A549 (cell line): ENCODE data around the gene PSMC3. TPM values are rescaled to one million over a fixed set of nuclear protein-coding genes. Genes with fewer than 3 reads are reported as not detected.

Experiments
- ATAC-seq, 2 experiments: fragments of 200-7000 bp in 1 of 2; fragments of >200 bp in 1 of 2; cut with Nextera tagmentation in 1 of 2; cut with Tn5 transposase in 1 of 2; 3 replicates each; pipeline versions ENCODE4 v1.8.0 to v1.9.1; 2018 to 2020; ENCODE audit warnings: mild to moderate bottlenecking in 1 of 2, moderate library complexity in 1 of 2
- CTCF ChIA-PET: fragments of 300-600 bp; sonication (Branson Sonifier 250); formaldehyde crosslinking; extraction: SDS; loops from one replicate; lab custom pipeline; 2021; ENCODE audit warnings: antibody characterized with exemption, inconsistent platforms; lab: Yijun Ruan, JAX
- POLR2A ChIA-PET: fragments of 350-600 bp; formaldehyde crosslinking; extraction: SDS; loops from one replicate; lab custom pipeline; 2021; ENCODE audit warnings: antibody characterized with exemption, inconsistent platforms; lab: Yijun Ruan, JAX
- DNase-seq, 2 experiments: peaks; one replicate each; pipeline versions ENCODE4 v3.0.0 to v3.0.0-alpha.2; 2011 to 2016; ENCODE audit warnings: low read depth in 1 of 2, low spot score in 1 of 2
- FAIRE-seq: peaks from 2 replicates; lab custom pipeline; 2011; peaks lifted over from hg19 to GRCh38; lab: Jason Lieb, UNC
- H3K27ac ChIP-seq, 2 experiments: fragments of >200 bp; sonication (Bioruptor Twin); formaldehyde crosslinking; 3 replicates each; pipeline ENCODE4 v1.5.1; 2016 to 2017
- H3K4me1 ChIP-seq: fragments of >200 bp; sonication (Bioruptor Twin); formaldehyde crosslinking; 3 replicates; pipeline ENCODE4 v1.6.1; 2016
- H3K4me2 ChIP-seq: fragments of >200 bp; sonication (Bioruptor Twin); formaldehyde crosslinking; 3 replicates; pipeline ENCODE4 v1.6.1; 2016
- H3K4me3 ChIP-seq: fragments of >200 bp; sonication (Bioruptor Twin); formaldehyde crosslinking; 3 replicates; pipeline ENCODE4 v1.5.1; 2016
- H3K9me3 ChIP-seq: fragments of >200 bp; sonication (Bioruptor Twin); formaldehyde crosslinking; 3 replicates; pipeline ENCODE4 v1.6.1; 2016
- CBX2 ChIP-seq: fragments of 200-600 bp; sonication (generic); IDR thresholded peaks from 2 replicates; pipeline ENCODE4 v1.6.1; 2016; ENCODE audit warnings: low read depth, mild to moderate bottlenecking, borderline replicate concordance
- CBX8 ChIP-seq: fragments of 200-600 bp; sonication (generic); IDR thresholded peaks from 2 replicates; pipeline ENCODE4 v1.6.1; 2016
- CEBPB ChIP-seq, 2 experiments: fragments of >200 bp in 1 of 2; sonication (Bioruptor Twin) in 1 of 2; formaldehyde crosslinking in 1 of 2; IDR thresholded peaks; 2 replicates each; pipeline ENCODE4 v1.6.1; 2012 to 2016
- CHD2 ChIP-seq: fragments of 150-350 bp; IDR thresholded peaks from 2 replicates; pipeline ENCODE4 v1.6.1; 2014; ENCODE audit warnings: low read length; ENCODE audit not compliant: partially characterized antibody
- CHD4 ChIP-seq: fragments of 200-600 bp; sonication (generic); IDR thresholded peaks from 2 replicates; pipeline ENCODE4 v1.6.1; 2016; ENCODE audit warnings: antibody characterized with exemption, mild to moderate bottlenecking, borderline replicate concordance
- EHF ChIP-seq: fragments of 250-450 bp; sonication (Bioruptor Pico); IDR thresholded peaks from 2 replicates; pipeline ENCODE4 v1.5.0; 2020; ENCODE audit warnings: mild to moderate bottlenecking
- EP300 ChIP-seq, 2 experiments: fragments of >200 bp; sonication (Bioruptor Twin); formaldehyde crosslinking; IDR thresholded peaks; 2 replicates in 1 of 2; 3 replicates in 1 of 2; pipeline ENCODE4 v1.6.1; 2016 to 2017
- ESRRA ChIP-seq: fragments of 150-350 bp; IDR thresholded peaks from 2 replicates; pipeline ENCODE4 v1.6.1; 2014; ENCODE audit warnings: mild to moderate bottlenecking, low read length, borderline replicate concordance
- FOXS1 ChIP-seq: fragments of 250-450 bp; sonication (Bioruptor Pico); IDR thresholded peaks from 2 replicates; pipeline ENCODE4 v1.5.0; 2020; ENCODE audit warnings: mild to moderate bottlenecking, moderate library complexity
- HDAC2 ChIP-seq: fragments of 200-600 bp; sonication (generic); IDR thresholded peaks from 2 replicates; pipeline ENCODE4 v1.6.1; 2016
- HEYL ChIP-seq: fragments of 250-450 bp; sonication (Bioruptor Pico); IDR thresholded peaks from 2 replicates; pipeline ENCODE4 v1.8.0; 2021; ENCODE audit warnings: mild to moderate bottlenecking, moderate library complexity
- HOXB13 ChIP-seq: fragments of 250-450 bp; sonication (Bioruptor Pico); IDR thresholded peaks from 2 replicates; pipeline ENCODE4 v1.5.0; 2020; ENCODE audit warnings: low read depth, mild to moderate bottlenecking, moderate library complexity
- JUN ChIP-seq, 2 experiments: fragments of >200 bp; sonication (Bioruptor Twin); formaldehyde crosslinking; IDR thresholded peaks; 2 replicates in 1 of 2; 3 replicates in 1 of 2; pipeline ENCODE4 v1.6.1; 2016 to 2017
- KDM1A ChIP-seq: fragments of 200-600 bp; sonication (generic); IDR thresholded peaks from 2 replicates; pipeline ENCODE4 v1.6.1; 2016; ENCODE audit warnings: low read depth, mild to moderate bottlenecking
- NPAS2 ChIP-seq: fragments of 250-450 bp; sonication (Bioruptor Pico); IDR thresholded peaks from 2 replicates; pipeline ENCODE4 v1.8.0; 2022; ENCODE audit warnings: mild to moderate bottlenecking, moderate library complexity, borderline replicate concordance
- NR3C1 ChIP-seq: fragments of >200 bp; sonication (Bioruptor Twin); formaldehyde crosslinking; IDR thresholded peaks from 3 replicates; pipeline ENCODE4 v1.6.1; 2017
- PHF8 ChIP-seq: fragments of 200-600 bp; sonication (generic); IDR thresholded peaks from 2 replicates; pipeline ENCODE4 v1.6.1; 2016; ENCODE audit warnings: low read depth, mild to moderate bottlenecking, antibody characterized with exemption, moderate library complexity, borderline replicate concordance
- POLR2A ChIP-seq: IDR thresholded peaks from 2 replicates; pipeline ENCODE4 v1.6.1; 2012; ENCODE audit warnings: mild to moderate bottlenecking, low read length
- POLR2AphosphoS2 ChIP-seq: conservative IDR thresholded peaks from 2 replicates; pipeline ENCODE4 v1.6.1; 2012; ENCODE audit warnings: low read length, improper control_type of control experiment, inconsistent platforms
- RAD21 ChIP-seq, 2 experiments: fragments of >200 bp in 1 of 2; sonication (Bioruptor Twin) in 1 of 2; formaldehyde crosslinking in 1 of 2; IDR thresholded peaks in 1 of 2; conservative IDR thresholded peaks in 1 of 2; 2 replicates in 1 of 2; 3 replicates in 1 of 2; pipeline ENCODE4 v1.6.1; 2012 to 2018; ENCODE audit warnings: inconsistent platforms in 1 of 2
- RARB ChIP-seq: fragments of 250-450 bp; sonication (Bioruptor Pico); IDR thresholded peaks from 2 replicates; pipeline ENCODE4 v1.8.0; 2021; ENCODE audit warnings: mild to moderate bottlenecking, moderate library complexity
- RCOR1 ChIP-seq: fragments of 150-350 bp; IDR thresholded peaks from 2 replicates; pipeline ENCODE4 v1.6.1; 2014; ENCODE audit warnings: antibody characterized with exemption, low read length, low read depth
- RFX5 ChIP-seq: fragments of 450-650 bp; IDR thresholded peaks from 2 replicates; pipeline ENCODE4 v1.7.1; 2014; ENCODE audit warnings: antibody characterized with exemption, mild to moderate bottlenecking, moderate library complexity
- RNF2 ChIP-seq: fragments of 200-600 bp; sonication (generic); IDR thresholded peaks from 2 replicates; pipeline ENCODE4 v1.6.1; 2016; ENCODE audit warnings: low read depth, mild to moderate bottlenecking, antibody characterized with exemption, moderate library complexity, borderline replicate concordance
- ZC3H11A ChIP-seq: fragments of 450-650 bp; IDR thresholded peaks from 2 replicates; pipeline ENCODE4 v1.6.1; 2014; ENCODE audit warnings: antibody characterized with exemption, mild to moderate bottlenecking
- ZFP36 ChIP-seq: fragments of 450-650 bp; IDR thresholded peaks from 2 replicates; pipeline ENCODE4 v1.6.1; 2014; ENCODE audit warnings: borderline replicate concordance; ENCODE audit not compliant: partially characterized antibody
- ZNF302 ChIP-seq: fragments of 250-450 bp; sonication (Bioruptor Pico); IDR thresholded peaks from 2 replicates; pipeline ENCODE4 v1.9.0; 2021; ENCODE audit warnings: inconsistent platforms, mild to moderate bottlenecking, moderate library complexity
- WGBS: methylation state at CpG from one replicate; pipeline ENCODE4 v1.1.6; 2017; ENCODE audit errors: missing lambda C conversion rate; 5-methylcytosine and 5-hydroxymethylcytosine counted together
- polyA plus RNA-seq, 4 experiments: library from polyadenylated mRNA; depleted of rRNA in 3 of 4; stranded (reverse); fragments of >200 nt; fragmentation: RNase III in 1 of 4; extraction: RNeasy Plus Mini Kit Qiagen cat#74134 plus additional on column Dnase treatment in 1 of 4; gene quantifications; 2 replicates in 3 of 4; 3 replicates in 1 of 4; pipeline ENCODE4 v1.2.3, GENCODE V29; 2011 to 2017
- TF ChIP-seq, protein P1 (sequence below): IDR thresholded peaks from 2 replicates; pipeline ENCODE4 v1.6.1; 2012
- TF ChIP-seq, protein P2 (sequence below): fragments of >200 bp; sonication (Bioruptor Twin); formaldehyde crosslinking; IDR thresholded peaks from 3 replicates; pipeline ENCODE4 v1.5.1; 2016
- TF ChIP-seq, protein P3 (sequence below): fragments of 450-650 bp; IDR thresholded peaks from 2 replicates; pipeline ENCODE4 v1.6.1; 2014; ENCODE audit warnings: antibody characterized with exemption

The PSMC3 gene
- polyA plus RNA-seq, 2 of the 4 experiments (the other 2 are of a cell fraction) = 283 to 383 TPM

DNA sequence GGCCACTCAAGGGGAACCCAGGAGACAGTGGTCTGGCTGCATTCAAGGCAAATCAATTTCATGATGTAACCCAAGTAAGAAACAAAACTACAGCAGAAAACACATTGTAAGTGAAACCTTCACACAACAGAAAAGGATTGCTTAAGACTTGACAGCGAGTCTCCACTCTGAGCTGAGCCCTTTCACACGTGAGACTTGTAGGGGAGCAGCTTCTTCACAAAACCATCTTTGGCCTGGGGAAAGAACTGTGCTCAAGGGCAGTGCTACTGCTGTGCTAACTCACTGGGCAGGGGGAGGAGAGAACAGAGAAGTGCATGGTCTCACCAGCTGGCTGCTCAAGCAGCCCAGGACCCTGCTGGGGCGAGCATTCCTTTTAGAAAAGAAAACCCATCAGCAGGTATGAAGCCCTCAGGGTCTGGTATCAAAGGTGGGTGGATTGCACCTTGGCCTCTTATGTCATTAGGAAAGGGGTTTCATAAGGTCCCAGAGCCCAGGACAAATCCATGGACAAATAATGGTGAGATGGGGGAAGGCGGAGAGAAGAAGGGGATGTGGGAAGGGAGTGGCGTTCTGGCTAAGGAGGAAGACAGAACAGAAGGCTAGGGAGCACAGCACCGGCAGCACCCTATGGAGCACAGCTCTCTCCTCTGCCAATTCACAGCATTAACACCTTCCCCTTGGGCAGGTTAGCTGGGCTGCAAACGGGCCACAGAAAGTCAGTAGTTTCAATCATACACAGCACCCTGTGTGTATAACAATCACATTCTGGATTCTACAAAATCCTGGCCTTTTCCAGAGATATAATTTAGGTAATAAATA is 43.3 kb upstream of the PSMC3 start:
- Histone ChIP-seq H3K4me1 (peaks cover 12% of the 10 kb centered on the region), H3K27ac (no peak overlapping the region), H3K9me3 (no peaks in the 10 kb centered on the region), H3K4me2 (no peak overlapping the region), H3K4me3 (no peak overlapping the region)
- TF ChIP-seq KDM1A (no peak), NR3C1 (no peak), ZNF302 (CRISPR knock-in tag) (no peak), POLR2A (no peak), RFX5 (no peak), RCOR1 (no peak), ESRRA (no peak), NPAS2 (CRISPR knock-in tag) (no peak), FOXS1 (CRISPR knock-in tag) (no peak), CHD2 (no peak), CBX8 (no peak), ZFP36 (no peak), POLR2AphosphoS2 (no peak), HOXB13 (no peak), CBX2 (no peak)
- TF ChIP-seq, protein P1, sequence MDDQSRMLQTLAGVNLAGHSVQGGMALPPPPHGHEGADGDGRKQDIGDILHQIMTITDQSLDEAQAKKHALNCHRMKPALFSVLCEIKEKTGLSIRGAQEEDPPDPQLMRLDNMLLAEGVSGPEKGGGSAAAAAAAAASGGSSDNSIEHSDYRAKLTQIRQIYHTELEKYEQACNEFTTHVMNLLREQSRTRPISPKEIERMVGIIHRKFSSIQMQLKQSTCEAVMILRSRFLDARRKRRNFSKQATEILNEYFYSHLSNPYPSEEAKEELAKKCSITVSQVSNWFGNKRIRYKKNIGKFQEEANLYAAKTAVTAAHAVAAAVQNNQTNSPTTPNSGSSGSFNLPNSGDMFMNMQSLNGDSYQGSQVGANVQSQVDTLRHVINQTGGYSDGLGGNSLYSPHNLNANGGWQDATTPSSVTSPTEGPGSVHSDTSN = no peak
- FAIRE-seq (no peak), DNase-seq (no peak), ATAC-seq (peak; percentile 9 to 15; a peak in 1 of 6 replicates)
- POLR2A ChIA-PET = no interaction called here
- CTCF ChIA-PET = interaction anchor here (0.7 to 1.5 kb wide), 4 partner anchors 7 to 82 kb away, joined by 3 to 4 read pairs (median 4); no protein-coding TSS in a partner anchor
- 87% methylated on average over 7 of the region's 7 CpGs for WGBS

DNA sequence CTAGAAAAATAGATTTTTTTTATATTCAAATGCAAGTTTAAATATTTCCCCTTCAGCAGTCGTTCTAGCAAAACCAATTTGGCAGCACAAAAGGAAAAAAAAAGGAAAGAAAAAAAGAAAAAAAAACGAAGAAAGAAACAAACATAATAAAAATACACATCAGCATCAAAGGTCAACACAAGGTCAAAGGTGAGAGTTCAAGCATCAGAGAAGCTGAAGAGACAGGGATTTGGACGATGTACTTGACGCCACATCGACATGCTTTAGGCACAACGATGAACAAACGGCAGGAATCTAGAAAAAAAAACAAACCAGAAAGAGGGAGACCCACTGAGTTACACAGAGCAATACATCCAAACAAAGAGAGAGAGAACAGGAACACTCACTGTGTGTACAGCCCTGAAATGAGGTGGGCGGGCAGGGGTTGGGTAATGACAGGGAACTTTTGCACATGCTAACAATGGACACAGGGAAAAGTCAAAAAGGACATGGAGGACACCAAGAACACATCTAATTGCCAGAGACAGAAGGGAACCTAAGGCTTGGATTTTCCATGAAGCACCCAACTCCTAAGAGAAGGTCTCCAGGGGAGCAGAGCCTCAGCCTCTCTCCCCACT is 42.5 kb upstream of the PSMC3 start:
- peak in 1 of 2 experiments; percentile 16; a peak in 2 of 6 replicates for ATAC-seq
- POLR2A ChIA-PET = no interaction called here
- Histone ChIP-seq H3K4me3 (no peak overlapping the region), H3K4me2 (no peak overlapping the region), H3K9me3 (no peaks in the 10 kb centered on the region), H3K27ac (no peak overlapping the region), H3K4me1 (peaks cover 12% of the 10 kb centered on the region)
- no peak for TF ChIP-seq JUN (IDR thresholded peaks at IDR 0.05)
- TF ChIP-seq, protein P2, sequence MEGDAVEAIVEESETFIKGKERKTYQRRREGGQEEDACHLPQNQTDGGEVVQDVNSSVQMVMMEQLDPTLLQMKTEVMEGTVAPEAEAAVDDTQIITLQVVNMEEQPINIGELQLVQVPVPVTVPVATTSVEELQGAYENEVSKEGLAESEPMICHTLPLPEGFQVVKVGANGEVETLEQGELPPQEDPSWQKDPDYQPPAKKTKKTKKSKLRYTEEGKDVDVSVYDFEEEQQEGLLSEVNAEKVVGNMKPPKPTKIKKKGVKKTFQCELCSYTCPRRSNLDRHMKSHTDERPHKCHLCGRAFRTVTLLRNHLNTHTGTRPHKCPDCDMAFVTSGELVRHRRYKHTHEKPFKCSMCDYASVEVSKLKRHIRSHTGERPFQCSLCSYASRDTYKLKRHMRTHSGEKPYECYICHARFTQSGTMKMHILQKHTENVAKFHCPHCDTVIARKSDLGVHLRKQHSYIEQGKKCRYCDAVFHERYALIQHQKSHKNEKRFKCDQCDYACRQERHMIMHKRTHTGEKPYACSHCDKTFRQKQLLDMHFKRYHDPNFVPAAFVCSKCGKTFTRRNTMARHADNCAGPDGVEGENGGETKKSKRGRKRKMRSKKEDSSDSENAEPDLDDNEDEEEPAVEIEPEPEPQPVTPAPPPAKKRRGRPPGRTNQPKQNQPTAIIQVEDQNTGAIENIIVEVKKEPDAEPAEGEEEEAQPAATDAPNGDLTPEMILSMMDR = no peak
- no peak for TF ChIP-seq EHF
- TF ChIP-seq RAD21 (conservative IDR thresholded peaks at IDR 0.05 in 1 of 2, IDR thresholded peaks at IDR 0.05 in 1 of 2) = no peak
- CTCF ChIA-PET = interaction anchor here (0.5 kb wide), 1 partner anchor 12 kb away, joined by 4 read pairs; no protein-coding TSS in a partner anchor
- no peak for FAIRE-seq
- no peak for DNase-seq
- WGBS = 78% methylated on average over 8 of the region's 8 CpGs

DNA sequence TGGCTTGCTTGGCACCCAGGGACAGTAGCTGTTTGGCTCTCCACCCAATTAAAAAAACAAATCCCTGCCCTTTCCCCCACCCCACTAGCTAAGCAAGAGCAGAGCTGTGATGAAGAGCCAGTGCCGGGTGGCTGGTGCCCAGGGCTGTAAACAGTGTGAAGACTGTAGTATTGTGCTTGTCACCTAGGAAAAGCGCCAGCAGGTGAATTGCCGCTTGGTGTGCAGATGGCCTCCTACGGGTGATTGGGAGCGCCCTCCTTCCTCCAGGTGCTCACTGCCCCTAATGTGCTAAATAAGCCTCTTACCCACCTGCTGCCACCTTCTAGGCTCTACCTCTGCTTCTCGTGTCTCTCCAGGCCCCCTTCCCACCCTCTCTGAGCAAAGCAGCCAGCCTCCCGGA is 41.1 kb upstream of the PSMC3 start:
- Histone ChIP-seq H3K9me3 (no peaks in the 10 kb centered on the region), H3K4me1 (peaks cover 12% of the 10 kb centered on the region), H3K27ac (peak overlapping the region in 1 of 2 experiments; percentile 58; a peak in 2 of 6 replicates), H3K4me3 (no peak overlapping the region), H3K4me2 (peak overlapping the region; percentile 6; the same call in 1 of the 3 replicates)
- TF ChIP-seq ZNF302 (CRISPR knock-in tag) (no peak), PHF8 (no peak), RARB (no peak), RAD21 (conservative IDR thresholded peaks at IDR 0.05 in 1 of 2, IDR thresholded peaks at IDR 0.05 in 1 of 2) (no peak), EP300 (IDR thresholded peaks at IDR 0.05) (no peak), ZC3H11A (no peak), CBX8 (no peak), CHD4 (no peak), CEBPB (IDR thresholded peaks at IDR 0.05) (no peak), HDAC2 (no peak), HEYL (no peak), KDM1A (no peak), RNF2 (no peak)
- TF ChIP-seq, protein P3, sequence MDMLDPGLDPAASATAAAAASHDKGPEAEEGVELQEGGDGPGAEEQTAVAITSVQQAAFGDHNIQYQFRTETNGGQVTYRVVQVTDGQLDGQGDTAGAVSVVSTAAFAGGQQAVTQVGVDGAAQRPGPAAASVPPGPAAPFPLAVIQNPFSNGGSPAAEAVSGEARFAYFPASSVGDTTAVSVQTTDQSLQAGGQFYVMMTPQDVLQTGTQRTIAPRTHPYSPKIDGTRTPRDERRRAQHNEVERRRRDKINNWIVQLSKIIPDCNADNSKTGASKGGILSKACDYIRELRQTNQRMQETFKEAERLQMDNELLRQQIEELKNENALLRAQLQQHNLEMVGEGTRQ = no peak
- FAIRE-seq = no peak
- POLR2A ChIA-PET = no interaction called here
- CTCF ChIA-PET = interaction anchor here (1.4 to 5.8 kb wide), 2 partner anchors 11 to 13 kb away, joined by 4 to 48 read pairs; no protein-coding TSS in a partner anchor
- WGBS = 91% methylated on average over 7 of the region's 7 CpGs
- no peak for DNase-seq
- ATAC-seq = peak in 1 of 2 experiments; percentile 11; a peak in 2 of 6 replicates
